HG03159 (cell line): Measurements from ENCODE around the gene CACNA1C.

Source experiments
- ATAC-seq: cut with Tn5 transposase; IDR thresholded peaks from one replicate; pipeline ENCODE4 v1.9.1; 2021; ENCODE audit warnings: mild to moderate bottlenecking, moderate library complexity; ENCODE audit not compliant: unreplicated experiment

CACNA1C gene

GRCh38 chr12:2354151-2354991, 301.6 kb downstream of the CACNA1C start:
- ATAC-seq = no peak

- no peak for ATAC-seq
Measured at GRCh38 chr12:2355198-2355597, 302.4 kb downstream of the CACNA1C start.

- ATAC-seq = no peak
Measured at GRCh38 chr12:2355604-2356003, 302.8 kb downstream of the CACNA1C start.

GRCh38 chr12:2356601-2357125, 303.9 kb downstream of the CACNA1C start:
- no peak for ATAC-seq

GRCh38 chr12:2358986-2359658, 306.3 kb downstream of the CACNA1C start:
- ATAC-seq = no peak

- ATAC-seq = no peak
Measured at GRCh38 chr12:2359725-2360629, 307.2 kb downstream of the CACNA1C start.

GRCh38 chr12:2360630-2361170, 307.9 kb downstream of the CACNA1C start:
- ATAC-seq = no peak

GRCh38 chr12:2363836-2364609, 311.2 kb downstream of the CACNA1C start:
- ATAC-seq = no peak

- no peak for ATAC-seq
Measured at GRCh38 chr12:2364631-2365051, 311.9 kb downstream of the CACNA1C start.

- ATAC-seq = no peak
Measured at GRCh38 chr12:2366711-2367110, 313.9 kb downstream of the CACNA1C start.

GRCh38 chr12:2372178-2372577, 319.4 kb downstream of the CACNA1C start:
- no peak for ATAC-seq

- ATAC-seq = no peak
Measured at GRCh38 chr12:2372735-2373134, 319.9 kb downstream of the CACNA1C start.

- no peak for ATAC-seq
Measured at GRCh38 chr12:2373307-2373706, 320.5 kb downstream of the CACNA1C start.

- ATAC-seq = no peak
Measured at GRCh38 chr12:2374092-2374906, 321.5 kb downstream of the CACNA1C start.

- ATAC-seq = no peak
Measured at GRCh38 chr12:2375871-2376270, 323.1 kb downstream of the CACNA1C start.

- no peak for ATAC-seq
Measured at GRCh38 chr12:2376908-2377657, 324.3 kb downstream of the CACNA1C start.

- no peak for ATAC-seq
Measured at GRCh38 chr12:2378835-2379330, 326.1 kb downstream of the CACNA1C start.

GRCh38 chr12:2380946-2381345, 328.2 kb downstream of the CACNA1C start:
- ATAC-seq = no peak
